GM19351 (cell line): ENCODE data around the gene CCDC183.
A peak's percentile ranks its signal among the peaks of the same experiment; 100 is the strongest.
"Not testable (repeated sequence)": the region's sequence is repeated elsewhere in the genome, so short reads cannot be mapped to it uniquely, and the experiment has no call there.

Experiments
- ATAC-seq: cut with Tn5 transposase; IDR thresholded peaks from one replicate; pipeline ENCODE4 v1.9.1; 2021; ENCODE audit warnings: mild to moderate bottlenecking, moderate library complexity; ENCODE audit not compliant: unreplicated experiment

The CCDC183 gene

GRCh38 chr9:136837146-136837855 is 41.2 kb downstream of the CCDC183 start:
- no peak for ATAC-seq

- ATAC-seq = not testable (repeated sequence)
Observed at GRCh38 chr9:136837856-136838277, 41.7 kb downstream of the CCDC183 start.

- ATAC-seq = no peak
Observed at GRCh38 chr9:136838314-136839228, 42.4 kb downstream of the CCDC183 start.

GRCh38 chr9:136839229-136840139 is 43.3 kb downstream of the CCDC183 start:
- ATAC-seq = no peak

GRCh38 chr9:136840140-136840876 is 44.2 kb downstream of the CCDC183 start:
- ATAC-seq = no peak

GRCh38 chr9:136840877-136841645 is 44.9 kb downstream of the CCDC183 start:
- ATAC-seq = no peak

- not testable (repeated sequence) for ATAC-seq
Observed at GRCh38 chr9:136841646-136842379, 45.7 kb downstream of the CCDC183 start.

GRCh38 chr9:136842380-136842948 is 46.3 kb downstream of the CCDC183 start, which contains the start of gene AJM1:
Gene AJM1, plus strand, starts transcription at chr9:136842478. Its CDS starts 1,937 bp downstream, at chr9:136844415.
- peak; percentile 80 for ATAC-seq

- not testable (repeated sequence) for ATAC-seq
Observed at GRCh38 chr9:136843159-136843800, 47.1 kb downstream of the CCDC183 start.

GRCh38 chr9:136843801-136844740 is 47.9 kb downstream of the CCDC183 start:
- ATAC-seq = not testable (repeated sequence)

GRCh38 chr9:136844761-136845464 is 48.8 kb downstream of the CCDC183 start:
- ATAC-seq = no peak

- ATAC-seq = no peak
Observed at GRCh38 chr9:136845465-136846260, 49.5 kb downstream of the CCDC183 start.

- no peak for ATAC-seq
Observed at GRCh38 chr9:136846376-136847087, 50.4 kb downstream of the CCDC183 start.

- ATAC-seq = no peak
Observed at GRCh38 chr9:136847088-136847825, 51.1 kb downstream of the CCDC183 start.
